ENCODE results near the gene KRTAP2-1.
"Not testable (repeated sequence)": the region's sequence is repeated elsewhere in the genome, so short reads cannot be mapped to it uniquely, and the experiment has no call there.

The KRTAP2-1 gene

GRCh38 chr17:41012326-41013120, 34.6 kb downstream of the KRTAP2-1 start:
- DNase-seq (ENCODE audit: low spot score): no peak

- DNase-seq (ENCODE audit: low spot score): no peak
These were observed 36.7 kb downstream of the KRTAP2-1 start for GRCh38 chr17:41010441-41010840.

GRCh38 chr17:41009936-41010335, 37.2 kb downstream of the KRTAP2-1 start:
- no peak for DNase-seq (ENCODE audit: low spot score)

- no peak for DNase-seq (ENCODE audit: low spot score)
These were observed 37.8 kb downstream of the KRTAP2-1 start for GRCh38 chr17:41009301-41009760.

- no peak for DNase-seq (ENCODE audit: low spot score)
These were observed 38.3 kb downstream of the KRTAP2-1 start, which contains the start of gene KRTAP3-1 for GRCh38 chr17:41008811-41009210. Gene KRTAP3-1 (minus strand): TSS chr17:41009128. CDS start chr17:41009074, 54 bp downstream.

- no peak for DNase-seq (ENCODE audit: low spot score)
These were observed 42.7 kb downstream of the KRTAP2-1 start for GRCh38 chr17:41004397-41004796.

GRCh38 chr17:41003926-41004325, 43.2 kb downstream of the KRTAP2-1 start:
- no peak for DNase-seq (ENCODE audit: low spot score)

GRCh38 chr17:41002814-41003213, 44.3 kb downstream of the KRTAP2-1 start:
- DNase-seq (ENCODE audit: low spot score): no peak

GRCh38 chr17:41001795-41002194, 45.3 kb downstream of the KRTAP2-1 start:
- no peak for DNase-seq (ENCODE audit: low spot score)

GRCh38 chr17:40999563-40999962, 47.6 kb downstream of the KRTAP2-1 start, which contains the start of gene KRTAP3-2:
Gene KRTAP3-2 (minus strand): TSS chr17:40999906. CDS start chr17:40999853, 53 bp downstream.
- not testable (repeated sequence) for DNase-seq (ENCODE audit: low spot score)

- no peak for DNase-seq (ENCODE audit: low spot score)
These were observed 49.8 kb downstream of the KRTAP2-1 start for GRCh38 chr17:40997361-40997760.

- DNase-seq (ENCODE audit: low spot score): peak; percentile 35
These were observed 50.3 kb downstream of the KRTAP2-1 start for GRCh38 chr17:40996829-40997228.
